ENCODE results near the gene THOC2. TPM values are rescaled to one million over a fixed set of nuclear protein-coding genes. Genes with fewer than 3 reads are reported as not detected.
"Not testable (repeated sequence)": the region's sequence is repeated elsewhere in the genome, so short reads cannot be mapped to it uniquely, and the experiment has no call there.

The THOC2 gene
- total and polyA plus RNA-seq, 10 of the 15 experiments (the other 5 are each of a cell fraction or from before 2014, with no cell fraction given), result 64.8 to 136 (median 75.1) TPM

- H3K4me3 ChIP-seq; H2AFZ ChIP-seq (ENCODE audit: control insufficient read depth, low read depth, low read length); H3K27me3 ChIP-seq (replicated peaks in 1 of 2; ENCODE audit: control insufficient read depth in 2 of 2, insufficient read depth in 2 of 2, low read length in 1 of 2); H3K27ac ChIP-seq (ENCODE audit: control insufficient read depth, insufficient read depth); H3K4me1 ChIP-seq (ENCODE audit: control insufficient read depth, insufficient read depth, low read length); H4K20me1 ChIP-seq (ENCODE audit: control insufficient read depth, insufficient read depth); FAIRE-seq; H3K9ac ChIP-seq (ENCODE audit: control insufficient read depth, insufficient read depth, low read length); DNase-seq (ENCODE audit: low read depth, low spot score); ATAC-seq; SMC1A ChIA-PET (ENCODE audit: uncharacterized antibody, unreplicated experiment); H3K36me3 ChIP-seq (ENCODE audit: control insufficient read depth in 2 of 2, insufficient read depth in 2 of 2, low read length in 1 of 2); H3K4me2 ChIP-seq (ENCODE audit: control insufficient read depth, insufficient read depth); RAD21 ChIA-PET (ENCODE audit: unreplicated experiment); in situ Hi-C loops (cut with MboI); BruUV-seq (replicated peaks); H3K79me2 ChIP-seq (ENCODE audit: control insufficient read depth, insufficient read depth, low read length); H3K9me3 ChIP-seq (replicated peaks; ENCODE audit: control insufficient read depth, insufficient read depth, low read length); intact Hi-C loops (cut with micrococcal nuclease; ENCODE audit: unreplicated experiment): not testable (repeated sequence)
- ChIA-PET POLR2A (interaction anchor here (1.2 kb wide), 1 partner anchor 8 kb away, joined by 3 read pairs; no protein-coding TSS in a partner anchor), CTCF (interaction anchor here (1.6 kb wide), 1 partner anchor 17 kb away, joined by 6 read pairs; no protein-coding TSS in a partner anchor)
- WGBS (ENCODE audit: insufficient coverage, insufficient replicate concordance, low lambda C conversion rate, missing lambda C conversion rate), result 67% methylated on average over 6 of the region's 6 CpGs
These were observed 84.1 kb downstream of the THOC2 start for GRCh38 chrX:123648811-123649181.

- Histone ChIP-seq H3K4me1 (ENCODE audit: control insufficient read depth, insufficient read depth, low read length) (no peaks in the 10 kb centered on the region), H3K4me2 (ENCODE audit: control insufficient read depth, insufficient read depth) (no peak overlapping the region), H3K27ac (ENCODE audit: control insufficient read depth, insufficient read depth) (no peak overlapping the region), H2AFZ (ENCODE audit: control insufficient read depth, low read depth, low read length) (no peak overlapping the region), H3K79me2 (ENCODE audit: control insufficient read depth, insufficient read depth, low read length) (no peaks in the 10 kb centered on the region), H3K27me3 (replicated peaks in 1 of 2; ENCODE audit: control insufficient read depth in 2 of 2, insufficient read depth in 2 of 2, low read length in 1 of 2) (no peaks in the 10 kb centered on the region), H3K9me3 (replicated peaks; ENCODE audit: control insufficient read depth, insufficient read depth, low read length) (no peaks in the 10 kb centered on the region), H4K20me1 (ENCODE audit: control insufficient read depth, insufficient read depth) (no peaks in the 10 kb centered on the region), H3K4me3 (no peak overlapping the region), H3K9ac (ENCODE audit: control insufficient read depth, insufficient read depth, low read length) (no peak overlapping the region), H3K36me3 (ENCODE audit: control insufficient read depth in 2 of 2, insufficient read depth in 2 of 2, low read length in 1 of 2) (no peaks in the 10 kb centered on the region)
- WGBS (ENCODE audit: insufficient coverage, insufficient replicate concordance, low lambda C conversion rate, missing lambda C conversion rate), result 61% methylated on average over 19 of the region's 20 CpGs
- FAIRE-seq, result no peak
- POLR2A ChIA-PET, result interaction anchor here (0.6 to 1.2 kb wide), 2 partner anchors 9 to 96 kb away, joined by 3 read pairs; no protein-coding TSS in a partner anchor
- in situ Hi-C loops (cut with MboI) (no loop called here), intact Hi-C loops (cut with micrococcal nuclease; ENCODE audit: unreplicated experiment) (no loop called here)
- CTCF ChIA-PET, result interaction anchor here (1.6 kb wide), 1 partner anchor 17 kb away, joined by 6 read pairs; no protein-coding TSS in a partner anchor
- TF ChIP-seq FOS (IDR thresholded peaks at IDR 0.05; ENCODE audit: borderline replicate concordance, extremely low read depth, insufficient read length) (no peak), YY1 (IDR thresholded peaks at IDR 0.05; ENCODE audit: low read depth, low read length) (no peak)
- ATAC-seq, result no peak
- RAD21 ChIA-PET (ENCODE audit: unreplicated experiment), result no interaction called here
- no TSS peak for BruUV-seq (replicated peaks)
- SMC1A ChIA-PET (ENCODE audit: uncharacterized antibody, unreplicated experiment), result interaction anchor here (0.6 kb wide), 1 partner anchor 378 kb away, joined by 3 read pairs; no protein-coding TSS in a partner anchor
- no peak for DNase-seq (ENCODE audit: low read depth, low spot score)
These were observed 84.6 kb downstream of the THOC2 start for GRCh38 chrX:123648028-123648810.

All from GM12878 (cell line).